NCI-H2227 treated with DMSO at 0.1 percent for 48 hours (cell line): Measurements from ENCODE around the gene KIF22.

Experiments used
- DNase-seq: peaks from one replicate; lab custom pipeline; 2025; lab: John Stamatoyannopoulos, UW

The KIF22 gene

DNA sequence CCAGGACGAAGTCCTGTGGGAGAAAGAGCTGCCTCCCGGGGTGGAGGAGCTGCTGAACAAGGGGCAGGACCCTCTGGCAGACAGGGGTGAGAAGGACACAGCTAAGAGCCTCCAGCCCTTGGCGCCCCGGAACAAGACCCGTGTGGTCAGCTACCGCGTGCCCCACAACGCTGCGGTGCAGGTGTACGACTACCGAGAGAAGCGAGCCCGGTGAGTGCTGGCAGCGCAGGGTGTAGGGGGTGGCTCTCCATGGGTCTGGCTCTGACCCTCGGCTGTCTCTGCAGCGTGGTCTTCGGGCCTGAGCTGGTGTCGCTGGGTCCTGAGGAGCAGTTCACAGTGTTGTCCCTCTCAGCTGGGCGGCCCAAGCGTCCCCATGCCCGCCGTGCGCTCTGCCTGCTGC lies 51.1 kb downstream of the KIF22 start:
- no peak for DNase-seq

DNA sequence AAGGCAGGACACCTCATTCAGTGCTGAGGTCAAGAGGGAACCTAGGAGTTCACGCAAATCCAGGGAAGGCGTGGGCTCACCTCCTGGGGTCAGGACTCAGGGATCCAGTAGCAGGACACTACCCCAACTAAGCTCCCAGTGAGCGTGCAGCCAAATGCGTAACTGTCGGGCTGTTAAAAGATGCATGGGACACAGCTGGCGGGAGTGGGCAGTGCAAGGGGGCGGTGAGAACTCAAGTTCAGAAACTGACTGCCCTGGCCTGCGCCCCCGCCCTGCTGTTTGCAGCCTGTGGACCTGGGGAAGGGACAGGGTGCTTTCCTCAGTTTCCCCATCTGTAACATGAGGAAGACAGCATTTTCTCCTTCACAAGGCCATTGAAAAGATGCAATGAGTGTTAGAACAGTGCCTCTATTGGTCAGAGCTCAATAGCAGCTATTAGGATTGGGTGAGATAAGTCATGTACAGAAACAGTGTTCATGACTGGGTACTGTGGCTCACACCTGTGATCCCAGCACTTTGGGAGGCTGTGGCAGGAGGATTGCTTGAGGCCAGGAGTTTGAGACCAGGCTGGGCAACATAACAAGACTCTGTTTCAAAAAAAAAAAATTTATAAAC lies 52.3 kb downstream of the KIF22 start:
- DNase-seq, result no peak

DNA sequence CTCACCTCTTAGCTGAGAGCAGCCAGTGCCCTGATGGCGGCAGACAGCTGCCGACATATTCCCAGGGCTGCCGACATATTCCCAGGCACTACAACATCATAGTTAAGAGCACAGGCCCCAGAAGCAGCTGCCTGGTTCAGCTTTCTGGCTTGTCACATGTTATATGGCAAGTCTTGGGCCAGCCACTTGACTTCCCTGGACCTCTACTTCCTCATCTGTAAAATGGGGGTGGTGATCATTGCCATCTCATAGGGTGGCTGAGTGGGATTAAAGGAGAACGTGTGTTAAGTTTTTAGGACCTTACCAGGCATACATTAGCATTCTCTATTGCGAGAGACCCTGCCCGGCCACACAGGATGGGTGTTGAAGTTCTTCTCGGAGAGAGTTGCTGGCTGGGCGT lies 53.4 kb downstream of the KIF22 start:
- no peak for DNase-seq

DNA sequence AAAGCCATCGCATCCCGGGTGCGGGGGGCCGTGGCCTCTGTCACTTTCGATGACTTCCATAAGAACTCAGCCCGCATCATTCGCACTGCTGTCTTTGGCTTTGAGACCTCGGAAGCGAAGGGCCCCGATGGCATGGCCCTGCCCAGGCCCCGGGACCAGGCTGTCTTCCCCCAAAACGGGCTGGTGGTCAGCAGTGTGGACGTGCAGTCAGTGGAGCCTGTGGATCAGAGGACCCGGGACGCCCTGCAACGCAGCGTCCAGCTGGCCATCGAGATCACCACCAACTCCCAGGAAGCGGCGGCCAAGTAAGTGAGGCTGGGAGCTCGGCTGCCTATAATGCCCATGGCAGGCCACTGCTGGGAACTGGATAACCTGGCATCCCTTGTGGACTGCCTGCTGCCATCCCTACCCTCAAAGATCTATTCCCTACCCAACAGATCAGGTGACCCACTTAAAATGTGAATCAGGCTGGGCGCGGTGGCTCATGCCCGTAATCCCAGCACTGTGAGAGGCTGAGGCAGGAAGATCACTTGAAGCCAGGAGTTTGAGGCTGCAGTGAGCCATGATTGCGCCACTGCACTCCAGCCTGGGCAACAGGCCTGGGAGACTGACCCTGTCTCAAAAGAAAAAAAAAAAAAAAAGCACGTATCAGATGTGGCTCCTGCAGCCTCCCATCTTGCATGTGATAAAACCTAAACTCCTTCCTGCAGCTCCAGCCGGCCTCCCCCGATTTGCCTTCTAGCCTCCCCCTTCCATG lies 54.2 kb downstream of the KIF22 start:
- no peak for DNase-seq

DNA sequence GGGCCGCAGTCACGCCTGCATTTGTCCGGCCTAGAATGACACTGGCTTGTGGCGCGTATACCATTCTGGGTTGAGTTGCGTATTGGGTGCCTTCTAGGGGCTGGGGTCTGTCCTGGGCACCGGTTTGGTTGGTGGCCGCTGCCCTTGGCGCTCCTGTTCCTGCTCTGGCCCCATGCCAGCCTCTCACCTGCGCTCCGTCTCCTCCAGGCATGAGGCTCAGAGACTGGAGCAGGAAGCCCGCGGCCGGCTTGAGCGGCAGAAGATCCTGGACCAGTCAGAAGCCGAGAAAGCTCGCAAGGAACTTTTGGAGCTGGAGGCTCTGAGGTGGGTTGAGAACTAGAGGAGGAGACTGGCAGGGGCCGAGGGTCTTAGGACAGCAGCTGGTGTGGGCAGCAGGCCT lies 55.1 kb downstream of the KIF22 start:
- no peak for DNase-seq

DNA sequence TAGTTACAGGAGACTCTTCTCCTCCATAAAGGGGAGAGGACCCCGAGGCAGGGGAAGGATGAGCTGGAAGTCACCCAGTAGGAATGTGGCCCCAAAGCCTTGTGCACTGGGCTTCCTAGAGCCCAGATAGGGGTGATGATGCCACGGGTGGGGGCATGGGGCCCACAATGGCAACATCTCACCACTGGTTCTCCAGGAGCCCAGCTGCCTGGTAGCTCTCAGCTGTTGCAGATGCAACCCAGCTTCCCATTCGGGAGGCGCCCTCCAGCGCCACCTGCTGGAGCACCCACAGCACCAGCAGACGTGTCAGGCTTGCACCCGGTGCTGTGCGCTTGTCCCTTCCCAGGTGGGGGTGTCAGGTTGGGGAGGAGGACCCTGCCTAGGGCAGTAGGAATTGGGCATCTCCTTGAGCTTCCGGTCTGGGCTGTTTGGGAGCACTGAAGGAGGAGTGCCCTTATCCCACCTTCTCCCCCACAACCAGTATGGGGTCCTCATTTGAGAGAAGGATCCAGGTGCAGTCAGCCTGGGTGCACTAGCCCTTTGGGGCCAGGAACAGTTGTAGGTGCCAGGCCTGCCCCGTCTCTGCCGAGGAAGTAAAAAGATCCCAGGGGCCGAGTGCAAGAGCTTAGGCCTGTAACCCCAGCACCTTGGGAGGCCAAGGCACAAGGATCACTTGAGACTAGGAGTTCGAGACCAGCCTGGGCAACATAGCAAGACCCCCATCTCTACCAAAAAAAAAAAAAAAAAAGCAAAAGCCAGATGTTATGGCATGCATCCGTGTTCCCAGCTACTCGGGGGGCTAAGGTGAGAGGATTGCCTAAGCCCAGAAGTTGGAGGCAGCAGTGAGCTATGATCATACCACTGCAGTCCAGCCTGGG lies 58.1 kb downstream of the KIF22 start:
- DNase-seq, result no peak

DNA sequence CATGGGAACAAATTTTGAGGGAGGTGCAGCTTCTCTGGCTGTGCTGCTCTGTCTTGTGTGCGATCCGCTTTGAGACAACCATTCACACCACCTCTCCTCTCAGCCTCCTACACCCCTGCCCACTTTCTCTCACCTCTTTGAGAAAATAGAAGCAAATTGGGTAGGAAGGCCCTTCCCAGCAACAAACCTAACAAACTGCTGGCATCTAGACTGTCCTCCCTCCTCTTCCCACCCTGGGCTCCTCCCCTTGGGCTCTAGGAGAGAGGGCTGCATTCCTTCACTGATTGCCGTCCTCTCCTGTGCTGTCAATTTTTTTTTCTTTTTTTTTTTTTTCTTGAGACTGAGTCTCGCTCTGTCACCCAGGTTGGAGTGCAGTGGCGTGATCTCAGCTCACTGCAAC lies 59.0 kb downstream of the KIF22 start:
- peak; percentile 15 for DNase-seq

DNA sequence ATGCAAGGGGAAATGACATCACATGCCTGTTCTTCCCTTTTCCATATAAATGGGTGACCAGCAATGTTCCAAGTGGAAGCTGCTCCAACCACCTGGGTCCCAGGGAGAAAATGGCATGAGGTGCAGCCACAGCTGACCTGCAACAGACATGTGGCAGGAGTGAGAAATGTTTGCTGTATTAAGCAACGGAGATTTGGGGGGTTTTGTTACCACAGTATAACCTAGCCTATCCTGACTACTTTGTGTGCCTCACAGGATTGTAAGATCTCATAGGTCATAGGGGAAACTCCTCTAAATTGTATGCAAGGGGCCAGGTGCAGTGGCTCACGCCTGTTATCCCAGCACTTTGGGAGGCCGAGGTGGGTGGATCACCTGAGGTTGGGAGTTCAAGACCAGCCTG lies 60.4 kb downstream of the KIF22 start:
- DNase-seq, result no peak

DNA sequence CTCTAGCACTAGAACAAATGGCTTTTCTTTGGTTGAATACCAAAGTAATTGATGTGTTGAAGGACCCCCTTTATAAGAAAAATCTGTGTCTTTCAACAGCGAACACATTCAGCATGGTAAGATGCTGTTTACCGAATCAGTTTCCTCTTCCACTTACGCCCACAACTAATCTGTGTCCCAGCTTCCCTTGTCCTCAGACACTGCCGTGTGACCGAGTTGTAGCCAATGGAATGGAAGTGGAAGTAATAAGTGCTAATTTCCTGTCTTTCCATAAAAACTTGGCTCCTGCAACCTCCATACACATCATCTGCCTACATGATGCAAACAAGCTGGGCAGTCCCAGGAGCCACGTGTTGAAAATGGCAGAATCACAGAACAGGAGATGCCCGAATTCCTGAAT lies 62.1 kb downstream of the KIF22 start:
- DNase-seq, result no peak

DNA sequence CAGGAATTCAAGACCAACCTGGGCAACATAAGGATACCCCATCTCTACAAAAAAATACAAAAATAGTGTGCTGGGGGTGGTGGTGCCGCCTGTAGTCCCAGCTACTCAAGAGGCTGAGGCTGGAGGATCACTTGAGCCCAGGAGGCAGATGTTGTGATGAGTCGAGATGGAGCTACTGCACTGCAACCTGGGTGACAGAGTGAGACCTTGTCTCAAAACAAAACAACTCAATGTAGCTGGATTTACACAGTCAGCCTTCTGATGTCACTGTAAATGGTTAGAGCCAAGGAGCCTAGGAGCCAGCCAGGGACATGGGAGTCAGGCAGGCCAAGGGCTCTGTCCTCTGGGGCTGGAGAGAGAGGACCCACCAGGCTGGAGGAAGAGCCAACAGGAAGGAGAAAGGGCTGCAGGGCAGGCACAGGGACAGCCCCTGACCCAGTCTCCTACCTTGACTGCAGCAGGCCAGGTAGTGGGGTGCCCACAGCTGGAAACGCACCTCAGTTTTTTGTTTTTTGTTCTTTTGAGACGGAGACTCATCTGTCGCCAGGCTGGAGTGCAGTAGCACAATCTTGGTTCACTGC lies 64.1 kb downstream of the KIF22 start:
- DNase-seq, result no peak
